DND-41 (cell line): Measurements from ENCODE around the gene MRPL40.

ENCODE experiments used
- ATAC-seq: fragments of 200-7000 bp; cut with Tn5 transposase; 3 replicates; pipeline ENCODE4 v1.9.1; 2021; ENCODE audit warnings: low read depth; ENCODE audit not compliant: insufficient read depth
- DNase-seq: peaks from one replicate; pipeline ENCODE4 v3.0.0-alpha.2; 2020
- H2AFZ ChIP-seq: 2 replicates; pipeline ENCODE4 v1.6.0; 2012; ENCODE audit warnings: low read depth, low read length
- H3K27ac ChIP-seq: 2 replicates; pipeline ENCODE4 v1.5.1; 2012; ENCODE audit warnings: low read length, inconsistent platforms
- H3K27me3 ChIP-seq: fragments of 200-600 bp; sonication (generic); 2 replicates; pipeline ENCODE4 v1.6.0; 2012; ENCODE audit warnings: low read length, mild to moderate bottlenecking, inconsistent platforms; ENCODE audit not compliant: insufficient read depth, poor library complexity
- H3K36me3 ChIP-seq: 2 replicates; pipeline ENCODE4 v1.5.1; 2012; ENCODE audit warnings: low read length, inconsistent platforms; ENCODE audit not compliant: insufficient read depth
- H3K4me1 ChIP-seq: 2 replicates; pipeline ENCODE4 v1.5.1; 2012; ENCODE audit warnings: mild to moderate bottlenecking, low read length; ENCODE audit not compliant: insufficient read depth
- H3K4me2 ChIP-seq: 2 replicates; pipeline ENCODE4 v1.6.0; 2012; ENCODE audit warnings: mild to moderate bottlenecking, moderate library complexity, low read length, inconsistent platforms; ENCODE audit not compliant: insufficient read depth
- H3K4me3 ChIP-seq, 2 experiments: fragments of 200-600 bp in 1 of 2; shearing (Covaris generic) in 1 of 2; 2 replicates each; pipeline ENCODE4 v1.5.1; 2012 to 2016; ENCODE audit warnings: inconsistent platforms in 2 of 2, low read length in 2 of 2, mild to moderate bottlenecking in 2 of 2, low read depth in 1 of 2, moderate library complexity in 1 of 2
- H3K79me2 ChIP-seq: 2 replicates; pipeline ENCODE4 v1.6.0; 2012; ENCODE audit warnings: low read length, inconsistent platforms; ENCODE audit not compliant: insufficient read depth
- H3K9ac ChIP-seq: 2 replicates; pipeline ENCODE4 v1.6.0; 2012; ENCODE audit warnings: low read depth, mild to moderate bottlenecking, inconsistent platforms, low read length, moderate library complexity
- H3K9me3 ChIP-seq: 2 replicates; pipeline ENCODE4 v1.5.1; 2012; ENCODE audit warnings: low read length, moderate library complexity, mild to moderate bottlenecking, inconsistent platforms; ENCODE audit not compliant: insufficient read depth, severe bottlenecking
- H4K20me1 ChIP-seq: 2 replicates; pipeline ENCODE4 v1.6.0; 2012; ENCODE audit warnings: low read length; ENCODE audit not compliant: insufficient read depth
- EZH2 ChIP-seq: IDR thresholded peaks from 3 replicates; pipeline ENCODE4 v1.6.1; 2012; ENCODE audit warnings: borderline replicate concordance, low read depth, mild to moderate bottlenecking, moderate library complexity, low read length, inconsistent platforms; ENCODE audit not compliant: severe bottlenecking
- TF ChIP-seq, protein P1 (sequence below): IDR thresholded peaks from 2 replicates; pipeline ENCODE4 v1.5.1; 2012; ENCODE audit warnings: borderline replicate concordance, low read length, moderate library complexity, mild to moderate bottlenecking; ENCODE audit not compliant: poor library complexity, severe bottlenecking; ENCODE audit errors: extremely low read depth

The MRPL40 gene

DNA sequence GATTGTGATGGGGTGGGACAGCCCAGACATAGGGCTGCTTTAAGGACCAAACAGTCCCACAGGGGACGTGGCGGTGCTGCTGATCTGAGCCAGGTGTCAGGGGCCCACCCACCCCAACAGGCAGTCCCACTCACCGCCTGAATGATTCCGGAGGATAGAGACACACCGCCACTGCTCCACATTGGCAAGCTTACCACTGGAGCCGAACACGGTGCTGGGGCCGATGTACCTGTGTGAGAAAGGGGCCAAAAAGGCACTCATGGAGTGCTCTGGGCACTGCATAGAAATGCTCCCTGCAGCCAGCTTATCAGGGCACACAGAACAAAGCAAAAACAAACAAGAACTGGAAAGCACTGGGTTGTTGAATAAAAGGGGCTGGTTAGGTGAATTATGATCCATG is 26.7 kb upstream of the MRPL40 start:
- Histone ChIP-seq H3K4me1 (no peaks in the 10 kb centered on the region), H2AFZ (no peak overlapping the region), H3K4me2 (no peak overlapping the region), H3K79me2 (peaks cover 22% of the 10 kb centered on the region), H3K36me3 (peaks cover 95% of the 10 kb centered on the region), H3K9ac (no peak overlapping the region), H4K20me1 (peaks cover 12% of the 10 kb centered on the region), H3K27ac (no peak overlapping the region), H3K4me3 (no peak overlapping the region), H3K27me3 (no peaks in the 10 kb centered on the region), H3K9me3 (no peaks in the 10 kb centered on the region)
- DNase-seq: no peak
- no peak for ATAC-seq
- no peak for TF ChIP-seq EZH2
- TF ChIP-seq, protein P1, sequence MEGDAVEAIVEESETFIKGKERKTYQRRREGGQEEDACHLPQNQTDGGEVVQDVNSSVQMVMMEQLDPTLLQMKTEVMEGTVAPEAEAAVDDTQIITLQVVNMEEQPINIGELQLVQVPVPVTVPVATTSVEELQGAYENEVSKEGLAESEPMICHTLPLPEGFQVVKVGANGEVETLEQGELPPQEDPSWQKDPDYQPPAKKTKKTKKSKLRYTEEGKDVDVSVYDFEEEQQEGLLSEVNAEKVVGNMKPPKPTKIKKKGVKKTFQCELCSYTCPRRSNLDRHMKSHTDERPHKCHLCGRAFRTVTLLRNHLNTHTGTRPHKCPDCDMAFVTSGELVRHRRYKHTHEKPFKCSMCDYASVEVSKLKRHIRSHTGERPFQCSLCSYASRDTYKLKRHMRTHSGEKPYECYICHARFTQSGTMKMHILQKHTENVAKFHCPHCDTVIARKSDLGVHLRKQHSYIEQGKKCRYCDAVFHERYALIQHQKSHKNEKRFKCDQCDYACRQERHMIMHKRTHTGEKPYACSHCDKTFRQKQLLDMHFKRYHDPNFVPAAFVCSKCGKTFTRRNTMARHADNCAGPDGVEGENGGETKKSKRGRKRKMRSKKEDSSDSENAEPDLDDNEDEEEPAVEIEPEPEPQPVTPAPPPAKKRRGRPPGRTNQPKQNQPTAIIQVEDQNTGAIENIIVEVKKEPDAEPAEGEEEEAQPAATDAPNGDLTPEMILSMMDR: no peak

DNA sequence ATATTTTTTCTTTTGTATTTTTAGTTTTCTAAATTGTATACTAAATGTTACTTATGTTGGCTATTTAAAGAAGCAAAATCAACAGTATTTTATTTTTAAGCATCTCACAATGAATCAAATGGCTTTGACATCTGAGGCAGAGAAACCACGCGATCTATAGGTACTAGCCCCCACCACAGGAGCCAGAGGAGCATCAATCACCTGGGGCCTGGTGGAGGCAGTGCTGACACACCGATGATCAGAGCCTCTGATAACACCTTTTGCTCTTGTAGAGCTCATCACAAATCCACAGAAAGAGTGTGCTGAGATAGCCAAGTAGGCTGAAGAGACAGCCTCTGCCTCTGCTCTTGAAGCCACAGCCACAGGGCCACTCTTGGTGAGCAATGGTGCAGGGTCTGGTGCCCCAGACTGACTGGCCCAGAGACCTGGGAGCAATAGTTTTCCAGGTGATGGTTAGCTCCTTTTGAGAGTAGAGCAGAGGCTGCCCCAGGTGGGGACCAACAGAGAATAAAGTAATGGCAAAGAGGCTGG is 26.0 kb upstream of the MRPL40 start:
- H3K27ac ChIP-seq: no peak overlapping the region
- no peak overlapping the region for H3K4me3 ChIP-seq
- peaks cover 29% of the 10 kb centered on the region for H3K79me2 ChIP-seq
- no peaks in the 10 kb centered on the region for H3K9me3 ChIP-seq
- no peaks in the 10 kb centered on the region for H3K4me1 ChIP-seq
- no peak for DNase-seq
- peak; percentile 22; the same call in 1 of the 3 replicates for ATAC-seq
- H3K9ac ChIP-seq: no peak overlapping the region
- TF ChIP-seq EZH2: no peak
- TF ChIP-seq, protein P1: peak; percentile 12
- peaks cover 95% of the 10 kb centered on the region for H3K36me3 ChIP-seq
- no peak overlapping the region for H3K4me2 ChIP-seq
- H4K20me1 ChIP-seq: peaks cover 19% of the 10 kb centered on the region
- H3K27me3 ChIP-seq: no peaks in the 10 kb centered on the region
- no peak overlapping the region for H2AFZ ChIP-seq

DNA sequence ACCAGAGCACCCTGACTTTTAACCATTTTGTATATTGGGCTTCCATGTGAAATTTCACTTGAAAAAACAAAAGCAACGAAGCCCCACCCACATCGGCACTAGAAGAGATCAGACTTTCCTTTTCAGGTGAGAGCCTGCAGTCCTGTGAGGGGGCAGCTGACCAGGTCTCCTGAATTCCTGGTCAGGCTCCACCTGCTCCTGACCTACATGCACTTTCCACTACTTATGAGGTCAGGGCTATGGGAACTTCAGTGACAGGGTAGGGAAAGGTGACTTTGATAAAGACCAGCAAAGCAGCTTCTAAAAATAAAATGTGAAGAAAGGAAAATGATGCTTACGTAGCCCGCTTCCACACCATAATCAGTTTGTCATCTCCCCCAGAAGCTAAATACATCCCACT is 25.5 kb upstream of the MRPL40 start:
- H4K20me1 ChIP-seq: peaks cover 24% of the 10 kb centered on the region
- DNase-seq (no peak), ATAC-seq (no peak)
- TF ChIP-seq, protein P1: no peak
- no peak for TF ChIP-seq EZH2
- H3K9me3 ChIP-seq: no peaks in the 10 kb centered on the region
- peaks cover 95% of the 10 kb centered on the region for H3K36me3 ChIP-seq
- no peak overlapping the region for H3K9ac ChIP-seq
- no peak overlapping the region for H2AFZ ChIP-seq
- no peak overlapping the region for H3K4me3 ChIP-seq
- no peak overlapping the region for H3K4me2 ChIP-seq
- H3K79me2 ChIP-seq: peaks cover 34% of the 10 kb centered on the region
- H3K27ac ChIP-seq: no peak overlapping the region
- no peaks in the 10 kb centered on the region for H3K4me1 ChIP-seq
- H3K27me3 ChIP-seq: no peaks in the 10 kb centered on the region
